ENCODE measurements around the gene GRIK2.

GRIK2 gene

GRCh38 chr6:101711518-101711917, 318.0 kb downstream of the GRIK2 start:
- DNase-seq (ENCODE audit: low read depth in 2 of 3, low spot score in 1 of 3), result no peak

- DNase-seq (ENCODE audit: low read depth in 2 of 3, low spot score in 1 of 3), result no peak
These were observed 322.9 kb downstream of the GRIK2 start for GRCh38 chr6:101716387-101716786.

- DNase-seq (ENCODE audit: low read depth in 2 of 3, low spot score in 1 of 3), result no peak
These were observed 323.3 kb downstream of the GRIK2 start for GRCh38 chr6:101716810-101717209.

DNA sequence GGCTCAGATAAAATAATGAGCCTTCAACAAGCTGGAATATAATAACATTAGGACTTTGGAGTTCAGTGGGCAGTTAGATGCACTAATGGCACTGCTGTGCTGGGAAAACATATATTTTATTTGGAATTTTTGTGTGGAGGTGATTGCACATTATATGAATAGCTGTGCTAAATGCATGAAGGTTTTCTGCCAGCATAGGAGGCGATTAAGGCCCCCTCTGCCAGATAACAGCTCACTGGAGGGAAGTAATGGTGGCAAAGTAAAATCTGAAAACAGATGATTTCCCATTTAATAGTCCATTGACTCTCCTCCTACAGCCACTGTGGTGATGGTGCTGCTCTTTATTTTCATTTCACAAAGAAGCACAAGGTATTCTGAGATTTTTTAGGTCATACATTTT, 326.0 kb downstream of the GRIK2 start:
- DNase-seq (ENCODE audit: low read depth in 2 of 3, low spot score in 1 of 3), result no peak

DNA sequence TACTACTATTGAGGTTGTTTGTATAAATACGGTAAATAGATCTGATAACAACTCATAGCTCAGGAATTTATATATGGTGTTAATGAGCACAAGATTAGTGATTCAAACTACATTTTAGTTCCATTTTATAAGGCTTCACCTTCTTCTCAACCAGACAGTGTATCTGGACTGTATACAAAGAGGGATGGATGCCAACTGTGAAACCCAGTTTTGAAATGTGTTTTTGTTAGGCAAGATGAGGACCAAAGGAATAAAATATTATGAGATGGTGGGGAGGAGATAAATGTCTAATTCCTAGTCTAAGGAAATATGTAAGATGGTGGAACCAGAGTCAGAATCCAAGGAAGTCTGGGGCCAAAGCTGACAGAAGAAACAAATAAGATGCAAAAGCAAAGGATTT, 329.0 kb downstream of the GRIK2 start:
- DNase-seq (ENCODE audit: low read depth in 2 of 3, low spot score in 1 of 3), result no peak

DNA sequence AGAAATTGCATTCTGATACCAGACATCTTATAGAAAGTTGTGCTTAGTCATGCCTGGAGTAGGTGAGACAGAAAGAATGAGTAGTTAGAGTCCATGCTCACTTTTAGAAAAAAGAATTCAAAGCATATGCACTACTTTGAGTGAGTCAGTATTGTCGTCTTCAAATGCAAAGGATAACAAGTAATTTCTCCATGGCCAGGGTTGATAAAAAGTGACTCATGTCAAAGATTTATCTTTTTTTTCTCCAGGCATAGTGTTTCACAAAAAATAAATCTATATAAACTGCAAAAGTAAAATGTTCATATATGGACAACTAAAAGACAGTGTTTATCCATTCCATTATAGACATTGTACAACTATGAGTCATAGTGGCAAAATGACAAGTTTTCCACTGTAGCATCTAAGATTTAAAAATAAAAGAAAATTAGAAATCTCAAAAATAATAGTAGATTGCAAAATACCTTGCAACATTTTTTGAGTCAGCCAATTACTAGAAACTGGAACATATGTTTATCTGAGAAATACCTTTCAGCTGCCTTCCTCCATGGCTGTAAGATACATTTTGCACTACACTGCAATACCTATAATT, 329.6 kb downstream of the GRIK2 start:
- no peak for DNase-seq (ENCODE audit: low read depth in 2 of 3, low spot score in 1 of 3)

DNA sequence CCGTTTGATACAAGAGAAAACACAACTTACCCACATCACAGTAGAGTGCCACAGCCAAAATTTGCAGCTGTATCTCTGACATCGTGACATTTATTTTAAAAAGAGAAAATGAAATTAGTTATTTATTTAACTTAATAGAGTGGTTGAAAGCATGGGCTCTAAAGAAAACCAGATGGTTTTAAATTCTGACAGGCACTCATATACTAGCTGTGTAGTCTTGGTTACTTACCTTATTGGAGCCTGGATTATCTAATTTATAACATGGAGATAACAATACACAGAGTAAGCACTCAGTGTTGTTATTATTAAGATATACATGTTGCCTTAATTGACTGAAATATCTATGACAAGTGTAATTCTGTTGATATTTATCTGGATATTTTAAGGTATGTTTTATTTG, 334.9 kb downstream of the GRIK2 start:
- DNase-seq (ENCODE audit: low read depth in 2 of 3, low spot score in 1 of 3), result no peak

- DNase-seq (ENCODE audit: low read depth in 2 of 3, low spot score in 1 of 3), result no peak
These were observed 335.4 kb downstream of the GRIK2 start for GRCh38 chr6:101728956-101729355.

DNA sequence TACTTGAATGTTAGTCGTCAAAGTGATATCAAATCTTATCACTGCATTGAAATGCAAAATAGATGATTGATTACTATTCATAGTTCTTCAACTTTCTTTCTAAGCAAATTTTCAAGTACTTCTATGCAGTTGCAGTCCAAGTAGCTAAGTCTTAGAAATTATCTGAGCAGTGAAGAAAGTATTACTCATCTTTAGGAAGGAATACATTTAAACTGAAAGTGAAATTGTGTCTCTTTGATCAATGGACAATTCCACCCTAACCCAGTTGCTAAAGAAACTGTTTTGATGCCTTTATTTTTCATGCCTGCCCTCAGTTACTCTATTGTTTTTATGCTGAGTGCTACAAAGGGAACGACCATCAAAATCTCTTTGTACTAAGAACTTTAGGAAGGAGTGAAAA, 337.4 kb downstream of the GRIK2 start:
- DNase-seq (ENCODE audit: low read depth in 2 of 3, low spot score in 1 of 3), result no peak

DNA sequence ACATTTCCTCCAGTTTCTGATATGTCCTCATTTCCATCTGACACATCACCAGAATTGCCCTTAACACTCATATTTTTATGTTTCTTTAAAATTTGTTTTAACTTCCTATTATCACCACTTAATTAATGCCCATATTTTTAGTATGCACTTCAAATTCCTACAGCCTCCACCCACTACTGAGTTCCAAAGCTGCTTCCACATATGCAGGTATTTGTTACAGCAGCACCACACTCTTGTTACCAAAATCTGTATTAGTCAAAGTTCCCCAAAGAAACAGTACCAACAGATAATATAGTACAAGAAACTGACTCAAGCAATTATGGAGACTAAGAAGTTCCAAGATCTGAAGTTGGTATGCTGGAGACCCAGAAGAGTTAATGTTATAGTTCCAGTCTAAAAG, 340.4 kb downstream of the GRIK2 start:
- no peak for DNase-seq (ENCODE audit: low read depth in 2 of 3, low spot score in 1 of 3)

DNA sequence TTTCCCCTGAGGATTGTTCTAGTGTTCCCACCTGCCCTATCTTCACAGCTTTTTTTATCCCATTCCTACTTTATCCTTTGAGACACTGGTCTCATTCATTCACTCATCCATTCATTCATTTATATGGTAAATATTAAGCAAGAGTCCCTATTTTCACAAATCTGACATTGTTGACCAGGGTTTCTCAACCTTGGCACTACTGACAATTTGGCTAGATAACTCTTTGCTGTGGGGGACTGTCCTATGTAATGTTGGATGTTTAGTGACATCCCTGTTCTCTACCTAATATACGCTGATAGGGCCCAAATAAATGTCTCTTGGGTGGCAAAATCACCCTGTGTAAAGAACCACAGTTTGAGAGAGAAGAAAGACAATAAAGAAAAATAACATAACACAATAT, 345.0 kb downstream of the GRIK2 start:
- no peak for DNase-seq (ENCODE audit: low read depth in 2 of 3, low spot score in 1 of 3)

DNA sequence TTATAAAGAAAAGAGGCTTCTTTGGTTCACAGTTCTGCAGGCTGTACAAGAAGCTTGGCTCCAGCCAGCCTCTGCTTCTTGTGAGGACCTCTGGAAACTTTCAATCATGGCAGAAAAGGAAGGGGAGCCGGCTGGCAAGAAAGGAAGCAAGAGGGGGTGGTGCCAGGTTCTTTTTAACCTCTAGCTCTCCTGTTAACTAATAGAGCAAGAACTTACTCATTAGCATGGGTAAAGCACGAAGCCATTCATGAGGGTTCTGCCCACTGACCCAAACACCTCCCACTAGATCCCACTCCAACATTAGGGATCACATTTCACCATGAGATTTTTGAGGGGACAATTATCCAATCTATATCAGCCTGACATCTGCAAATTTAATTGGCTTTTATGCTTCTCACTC, 347.1 kb downstream of the GRIK2 start:
- DNase-seq (ENCODE audit: low read depth in 2 of 3, low spot score in 1 of 3), result no peak

DNA sequence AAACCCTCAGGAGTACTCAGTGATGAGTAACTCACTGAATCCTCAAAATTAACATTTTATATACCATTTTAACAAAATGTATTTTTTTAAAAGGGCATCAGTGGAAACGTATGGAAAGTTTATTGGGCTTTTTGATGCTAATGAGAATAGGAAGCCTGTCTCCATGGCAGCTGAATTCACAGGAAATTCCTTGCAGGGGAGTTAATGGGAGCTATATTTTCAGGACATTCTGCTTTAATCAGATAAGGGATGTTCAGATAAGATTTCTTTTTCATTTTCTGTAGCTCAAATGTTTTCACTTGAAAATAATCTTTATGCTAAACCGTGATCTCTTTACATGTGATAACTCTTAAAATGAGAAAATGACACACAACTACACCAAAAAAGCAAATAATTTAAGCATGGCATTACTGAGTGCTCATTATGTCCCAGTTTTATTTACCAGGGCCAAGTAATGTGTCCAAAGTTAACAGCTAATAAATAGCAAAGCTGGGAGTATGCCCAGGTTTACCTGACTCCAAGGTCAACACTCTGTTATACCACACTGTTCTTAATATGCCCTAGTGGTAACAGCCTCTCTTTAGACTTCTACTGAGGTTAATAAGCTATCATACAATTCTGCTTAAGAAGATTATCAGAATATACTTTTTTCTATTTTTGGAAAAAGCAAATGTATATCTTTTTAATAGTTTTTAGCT, 348.1 kb downstream of the GRIK2 start:
- no peak for DNase-seq (ENCODE audit: low read depth in 2 of 3, low spot score in 1 of 3)

DNA sequence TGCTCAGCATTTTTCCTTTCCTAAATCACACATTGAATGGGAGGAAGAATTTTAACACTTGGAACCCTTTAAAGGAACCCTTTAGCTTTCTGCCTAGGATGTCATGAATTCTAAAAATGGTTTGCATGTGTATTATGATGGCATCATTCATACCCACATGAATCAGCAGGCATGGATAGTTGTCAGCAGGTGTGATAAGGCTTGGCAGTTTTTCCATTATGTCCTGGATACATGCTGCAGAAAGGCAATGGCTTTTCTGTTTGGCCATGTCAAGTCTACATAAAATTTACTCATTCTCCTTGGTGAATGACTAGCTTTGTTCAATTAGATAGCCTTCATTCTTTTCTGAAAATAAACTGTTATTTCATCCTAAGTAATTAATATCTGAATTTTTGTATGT, 353.7 kb downstream of the GRIK2 start:
- DNase-seq (ENCODE audit: low read depth in 2 of 3, low spot score in 1 of 3), result no peak

DNA sequence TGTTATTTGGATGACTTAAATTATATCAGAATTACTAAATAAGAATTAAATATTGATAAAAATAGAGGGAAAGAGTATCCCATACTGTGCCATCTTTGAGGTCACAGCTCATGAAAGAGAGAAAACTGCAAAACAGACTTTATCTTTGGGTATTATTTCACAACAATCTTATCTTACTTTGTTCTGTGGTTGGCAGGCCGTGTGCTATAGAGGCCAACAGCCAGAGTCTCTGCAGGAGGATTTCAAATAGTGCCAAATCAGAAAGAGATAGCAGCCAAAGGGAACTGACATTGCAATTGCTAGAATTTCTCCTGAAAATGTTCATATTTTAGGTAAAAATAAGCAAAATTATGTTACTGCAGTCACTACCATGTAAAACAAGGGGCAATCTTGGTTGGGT, 354.2 kb downstream of the GRIK2 start:
- DNase-seq (ENCODE audit: low read depth in 2 of 3, low spot score in 1 of 3), result no peak

- no peak for DNase-seq (ENCODE audit: low read depth in 2 of 3, low spot score in 1 of 3)
These were observed 362.4 kb downstream of the GRIK2 start for GRCh38 chr6:101755931-101756330.

- DNase-seq (ENCODE audit: low read depth in 2 of 3, low spot score in 1 of 3), result no peak
These were observed 364.9 kb downstream of the GRIK2 start for GRCh38 chr6:101758368-101758767.

DNA sequence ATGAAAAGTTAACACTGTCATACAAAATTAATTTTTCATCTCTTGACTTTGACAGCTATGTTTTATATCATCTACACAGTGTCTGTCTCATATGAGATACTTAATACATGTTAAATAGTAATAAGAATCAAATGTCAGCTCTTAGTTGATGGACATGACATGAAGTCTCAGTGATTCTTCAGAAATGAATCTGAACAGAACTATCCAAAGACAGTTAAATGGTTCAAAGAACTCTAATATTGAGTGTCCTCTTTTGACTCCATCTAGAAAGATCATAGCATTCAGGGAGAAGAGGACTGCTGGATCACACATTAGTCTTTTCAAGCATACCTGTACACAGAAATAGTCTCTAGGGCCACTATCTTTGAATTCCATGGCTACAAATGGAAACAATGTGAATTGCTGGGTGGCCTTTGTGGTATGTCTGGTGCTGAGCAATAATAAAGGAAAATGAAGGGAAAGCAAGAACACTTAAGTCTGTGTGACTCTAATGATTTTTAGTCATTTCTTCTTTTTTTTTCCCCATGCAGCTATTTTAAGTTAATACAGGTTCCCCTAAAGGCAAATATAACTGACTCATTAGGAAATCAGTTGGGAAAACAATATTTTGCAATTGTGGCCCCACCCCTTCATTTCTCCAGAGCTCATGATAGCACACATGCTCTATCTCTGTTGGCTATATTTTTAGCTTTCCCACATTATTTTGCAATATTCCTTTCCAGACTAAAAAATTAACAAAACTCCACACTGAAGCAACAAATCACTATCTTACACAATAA, 367.5 kb downstream of the GRIK2 start:
- no peak for DNase-seq (ENCODE audit: low read depth in 2 of 3, low spot score in 1 of 3)

GRCh38 chr6:101762851-101763250, 369.3 kb downstream of the GRIK2 start:
- DNase-seq (ENCODE audit: low read depth in 2 of 3, low spot score in 1 of 3), result no peak

DNA sequence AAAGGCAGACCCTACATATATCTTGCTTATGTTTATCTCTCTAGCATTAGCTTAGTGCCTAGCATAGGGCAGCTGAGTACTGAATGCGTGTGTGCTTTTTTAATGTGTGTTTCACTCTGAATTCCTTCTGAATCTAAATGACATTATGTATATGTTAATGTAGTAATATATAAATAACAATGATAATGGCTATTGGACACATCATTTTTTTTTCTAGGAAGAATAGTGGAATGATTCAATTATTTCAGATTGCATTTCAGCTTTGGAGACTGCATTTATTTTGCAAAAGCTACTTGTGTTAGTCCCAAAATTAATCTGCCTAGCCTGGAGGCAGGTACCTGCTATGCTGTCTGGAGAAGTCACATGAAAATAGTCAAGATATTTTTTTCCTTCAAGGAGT, 371.8 kb downstream of the GRIK2 start:
- no peak for DNase-seq (ENCODE audit: low read depth in 2 of 3, low spot score in 1 of 3)

GRCh38 chr6:101770116-101770515, 376.6 kb downstream of the GRIK2 start:
- DNase-seq (ENCODE audit: low read depth in 2 of 3, low spot score in 1 of 3), result no peak

DNA sequence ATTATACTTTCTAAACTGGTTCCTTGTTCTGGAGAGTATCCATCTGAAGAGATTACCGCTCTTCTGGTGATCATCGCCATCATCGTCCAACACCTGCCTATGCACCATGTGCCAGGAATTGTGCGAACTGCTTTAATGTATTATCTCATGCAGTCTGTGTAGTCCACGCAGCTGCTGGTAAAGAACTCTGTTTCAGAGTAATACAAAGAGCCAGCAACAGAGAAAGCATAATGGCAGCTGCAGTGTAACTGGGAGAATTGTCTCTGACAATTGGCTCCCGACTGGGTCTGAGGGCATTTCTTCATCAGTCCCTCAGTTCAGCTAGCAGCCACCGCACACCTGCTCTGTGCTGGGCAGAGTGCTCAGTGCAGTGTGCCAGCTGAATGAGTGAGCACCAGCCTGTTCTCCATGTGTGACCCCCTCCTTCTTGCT, 383.4 kb downstream of the GRIK2 start:
- DNase-seq (ENCODE audit: low read depth in 2 of 3, low spot score in 1 of 3), result no peak

Measured in stimulated activated CD4-positive, alpha-beta T cell treated with anti-CD3 and anti-CD28 coated beads, Interleukin-12 subunit alpha, Interleukin-12 subunit beta, amount 100 ng/mL, for 48 hours (primary cell).